ENCODE results near the gene CLSTN2.

CLSTN2 gene

GRCh38 chr3:140062461-140062860, 127.5 kb downstream of the CLSTN2 start:
- DNase-seq (ENCODE audit: low read depth, low spot score): no peak
- TF ChIP-seq CTCF (IDR thresholded peaks at IDR 0.05; ENCODE audit: low read depth, low read length): no peak
- in situ Hi-C loops (cut with HindIII; ENCODE audit: low sequenced_read_pairs): no loop called here
- no peak overlapping the region for H3K4me3 ChIP-seq (ENCODE audit: low read depth, low read length)

GRCh38 chr3:140067487-140067886, 132.5 kb downstream of the CLSTN2 start:
- TF ChIP-seq CTCF (IDR thresholded peaks at IDR 0.05; ENCODE audit: low read depth, low read length): no peak
- no peak for DNase-seq (ENCODE audit: low read depth, low spot score)
- no peak overlapping the region for H3K4me3 ChIP-seq (ENCODE audit: low read depth, low read length)
- in situ Hi-C loops (cut with HindIII; ENCODE audit: low sequenced_read_pairs): no loop called here

GRCh38 chr3:140068494-140069017, 133.6 kb downstream of the CLSTN2 start:
- no peak overlapping the region for H3K4me3 ChIP-seq (ENCODE audit: low read depth, low read length)
- DNase-seq (ENCODE audit: low read depth, low spot score): no peak
- in situ Hi-C loops (cut with HindIII; ENCODE audit: low sequenced_read_pairs): no loop called here
- no peak for TF ChIP-seq CTCF (IDR thresholded peaks at IDR 0.05; ENCODE audit: low read depth, low read length)

- no peak overlapping the region for H3K4me3 ChIP-seq (ENCODE audit: low read depth, low read length)
- no peak for TF ChIP-seq CTCF (IDR thresholded peaks at IDR 0.05; ENCODE audit: low read depth, low read length)
- in situ Hi-C loops (cut with HindIII; ENCODE audit: low sequenced_read_pairs): no loop called here
- DNase-seq (ENCODE audit: low read depth, low spot score): no peak
These were observed 138.5 kb downstream of the CLSTN2 start for GRCh38 chr3:140073278-140074045.

- no peak for TF ChIP-seq CTCF (IDR thresholded peaks at IDR 0.05; ENCODE audit: low read depth, low read length)
- no peak for DNase-seq (ENCODE audit: low read depth, low spot score)
- no peak overlapping the region for H3K4me3 ChIP-seq (ENCODE audit: low read depth, low read length)
- in situ Hi-C loops (cut with HindIII; ENCODE audit: low sequenced_read_pairs): no loop called here
These were observed 141.6 kb downstream of the CLSTN2 start for GRCh38 chr3:140076552-140076951.

GRCh38 chr3:140077406-140077805, 142.4 kb downstream of the CLSTN2 start:
- TF ChIP-seq CTCF (IDR thresholded peaks at IDR 0.05; ENCODE audit: low read depth, low read length): no peak
- H3K4me3 ChIP-seq (ENCODE audit: low read depth, low read length): no peak overlapping the region
- DNase-seq (ENCODE audit: low read depth, low spot score): no peak
- in situ Hi-C loops (cut with HindIII; ENCODE audit: low sequenced_read_pairs): no loop called here

Data from astrocyte of the spinal cord (primary cell).